SU-DHL-6 (cell line): ENCODE measurements around the gene TMEM258.

Experiments used
- CTCF ChIP-seq: fragments of 200-600 bp; sonication (generic); IDR thresholded peaks from one replicate; pipeline ENCODE4 v1.5.1; 2017; ENCODE audit warnings: antibody characterized with exemption, mild to moderate bottlenecking, low read length, moderate library complexity; ENCODE audit not compliant: insufficient read depth, poor library complexity, severe bottlenecking
- EZH2phosphoT487 ChIP-seq: fragments of 200-600 bp; sonication (generic), shearing (Covaris generic); conservative IDR thresholded peaks from 2 replicates; pipeline ENCODE4 v1.6.1; 2018; ENCODE audit warnings: mild to moderate bottlenecking, antibody characterized with exemption, low read length, moderate library complexity, mixed read lengths

GRCh38 chr11:61745781-61746441 is 46.5 kb downstream of the TMEM258 start:
- no peak for TF ChIP-seq CTCF
- no peak for TF ChIP-seq EZH2phosphoT487
